OCI-LY7 (cell line): ENCODE results near the gene ATP8B3. TPM values are rescaled to one million over a fixed set of nuclear protein-coding genes. Genes with fewer than 3 reads are reported as not detected.

Experiments
- BruUV-seq: library from RNA; stranded (reverse); fragments of 400-500 nt; replicated peaks from 2 replicates; lab custom pipeline; 2021; lab: Mats Ljungman, UMichigan
- CTCF ChIA-PET: fragments of 300-600 bp; sonication (Branson Sonifier 250); formaldehyde crosslinking; loops from one replicate; lab custom pipeline; 2022; ENCODE audit warnings: antibody characterized with exemption; ENCODE audit not compliant: unreplicated experiment; lab: Charles Lee
- POLR2A ChIA-PET: fragments of 300-600 bp; sonication (Branson Sonifier 250); formaldehyde crosslinking; loops from one replicate; lab custom pipeline; 2022; ENCODE audit warnings: antibody characterized with exemption; lab: Charles Lee
- DNase-seq: peaks from one replicate; pipeline ENCODE4 v3.0.0-alpha.2; 2015; ENCODE audit warnings: low spot score
- H2AFZ ChIP-seq: fragments of 200-600 bp; sonication (generic), shearing (Covaris generic); 2 replicates; pipeline ENCODE4 v1.6.1; 2014; ENCODE audit warnings: mild to moderate bottlenecking, antibody characterized with exemption, low read length, moderate library complexity
- H3K27ac ChIP-seq: fragments of 200-600 bp; sonication (generic); 2 replicates; pipeline ENCODE4 v1.5.1; 2014; ENCODE audit warnings: mixed run types, low read depth, mild to moderate bottlenecking, moderate library complexity, low read length, inconsistent platforms; ENCODE audit not compliant: poor library complexity, severe bottlenecking
- H3K36me3 ChIP-seq: fragments of 200-600 bp; sonication (generic); 2 replicates; pipeline ENCODE4 v1.6.1; 2014; ENCODE audit warnings: mild to moderate bottlenecking, antibody characterized with exemption, low read length, moderate library complexity, mixed read lengths; ENCODE audit not compliant: insufficient read depth
- H3K4me1 ChIP-seq: fragments of 200-600 bp; sonication (generic); 2 replicates; pipeline ENCODE4 v1.5.1; 2014; ENCODE audit warnings: mild to moderate bottlenecking, low read length; ENCODE audit not compliant: insufficient read depth, poor library complexity, severe bottlenecking
- H3K4me2 ChIP-seq: fragments of 200-600 bp; sonication (generic); 2 replicates; pipeline ENCODE4 v1.6.1; 2014; ENCODE audit warnings: mild to moderate bottlenecking, low read length
- H3K4me3 ChIP-seq: fragments of 200-600 bp; sonication (generic); 2 replicates; pipeline ENCODE4 v1.5.1; 2014; ENCODE audit warnings: mild to moderate bottlenecking, low read depth, low read length; ENCODE audit not compliant: poor library complexity, severe bottlenecking
- H3K79me2 ChIP-seq: fragments of 200-600 bp; sonication (generic); 2 replicates; pipeline ENCODE4 v1.6.1; 2016; ENCODE audit warnings: low read depth, mild to moderate bottlenecking, low read length, moderate library complexity, mixed read lengths; ENCODE audit not compliant: insufficient read depth
- H3K9me2 ChIP-seq: fragments of 200-600 bp; sonication (generic); 2 replicates; pipeline ENCODE4 v1.6.1; 2016; ENCODE audit warnings: mild to moderate bottlenecking, low read length, mixed read lengths; ENCODE audit not compliant: insufficient read depth
- H3K9me3 ChIP-seq: fragments of 200-600 bp; sonication (generic); 2 replicates; pipeline ENCODE4 v1.6.1; 2014; ENCODE audit warnings: mild to moderate bottlenecking, mixed run types, low read length, mixed read lengths
- H4K20me1 ChIP-seq: fragments of 200-600 bp; sonication (generic); 2 replicates; pipeline ENCODE4 v1.6.1; 2014; ENCODE audit warnings: mild to moderate bottlenecking, antibody characterized with exemption, low read length, moderate library complexity, mixed read lengths; ENCODE audit not compliant: insufficient read depth
- CTCF ChIP-seq: fragments of 200-600 bp; sonication (generic); conservative IDR thresholded peaks from 2 replicates; pipeline ENCODE4 v1.5.1; 2014; ENCODE audit warnings: mild to moderate bottlenecking, antibody characterized with exemption, low read length, moderate library complexity, mixed read lengths
- EZH2phosphoT487 ChIP-seq: fragments of 200-600 bp; sonication (generic); IDR thresholded peaks from 2 replicates; pipeline ENCODE4 v1.6.1; 2018; ENCODE audit warnings: low read depth, borderline replicate concordance, mild to moderate bottlenecking, mixed run types, antibody characterized with exemption, low read length, moderate library complexity, mixed read lengths
- intact Hi-C: fragments of 100-400 bp; cut with micrococcal nuclease; formaldehyde crosslinking; loops from one replicate; pipeline ENCODE4 v1.10.0; 2022; ENCODE audit not compliant: unreplicated experiment
- total RNA-seq, 2 experiments: library from RNA; depleted of rRNA in 1 of 2; stranded (reverse); fragments of >200 nt in 1 of 2; shearing (Covaris generic) in 1 of 2; gene quantifications; 2 replicates each; pipeline ENCODE4 v1.2.3, GENCODE V29; 2014 to 2022

ATP8B3 gene
- total RNA-seq, 2 experiments from 2014 or later: 5.9 to 19.3 TPM

GRCh38 chr19:1783354-1783753, 28.7 kb downstream of the ATP8B3 start:
- no peak for TF ChIP-seq CTCF
- TF ChIP-seq EZH2phosphoT487: no peak
- ChIA-PET POLR2A (no interaction called here), CTCF (no interaction called here)
- no peaks in the 10 kb centered on the region for H3K9me3 ChIP-seq
- no peaks in the 10 kb centered on the region for H3K4me1 ChIP-seq
- intact Hi-C loops: no loop called here
- no peaks in the 10 kb centered on the region for H3K79me2 ChIP-seq
- no peak overlapping the region for H2AFZ ChIP-seq
- no peak overlapping the region for H3K4me3 ChIP-seq
- H3K9me2 ChIP-seq: no peaks in the 10 kb centered on the region
- H3K36me3 ChIP-seq: no peaks in the 10 kb centered on the region
- DNase-seq: no peak
- no TSS peak for BruUV-seq
- no peak overlapping the region for H3K4me2 ChIP-seq
- H4K20me1 ChIP-seq: no peaks in the 10 kb centered on the region
- no peak overlapping the region for H3K27ac ChIP-seq

GRCh38 chr19:1782521-1782920, 29.6 kb downstream of the ATP8B3 start:
- ChIA-PET CTCF (no interaction called here), POLR2A (no interaction called here)
- intact Hi-C loops: no loop called here

More at GRCh38 chr19:1782521-1782920, 29.6 kb downstream of the ATP8B3 start:
- H3K36me3 ChIP-seq: no peaks in the 10 kb centered on the region
- no peak for DNase-seq
- H3K9me3 ChIP-seq: no peaks in the 10 kb centered on the region
- H3K4me2 ChIP-seq: no peak overlapping the region
- TF ChIP-seq EZH2phosphoT487: no peak
- no peak for TF ChIP-seq CTCF
- H3K9me2 ChIP-seq: no peaks in the 10 kb centered on the region
- no peak overlapping the region for H3K27ac ChIP-seq
- no TSS peak for BruUV-seq
- H2AFZ ChIP-seq: no peak overlapping the region
- no peaks in the 10 kb centered on the region for H3K4me1 ChIP-seq
- no peaks in the 10 kb centered on the region for H3K79me2 ChIP-seq
- H4K20me1 ChIP-seq: no peaks in the 10 kb centered on the region
- H3K4me3 ChIP-seq: no peak overlapping the region
